ENCODE results near the gene PUM2. TPM values are rescaled to one million over a fixed set of nuclear protein-coding genes. Genes with fewer than 3 reads are reported as not detected.

Gene PUM2
- total and polyA plus RNA-seq, 2 donors from 2014 or later, result 22.0 to 94.3 TPM

DNA sequence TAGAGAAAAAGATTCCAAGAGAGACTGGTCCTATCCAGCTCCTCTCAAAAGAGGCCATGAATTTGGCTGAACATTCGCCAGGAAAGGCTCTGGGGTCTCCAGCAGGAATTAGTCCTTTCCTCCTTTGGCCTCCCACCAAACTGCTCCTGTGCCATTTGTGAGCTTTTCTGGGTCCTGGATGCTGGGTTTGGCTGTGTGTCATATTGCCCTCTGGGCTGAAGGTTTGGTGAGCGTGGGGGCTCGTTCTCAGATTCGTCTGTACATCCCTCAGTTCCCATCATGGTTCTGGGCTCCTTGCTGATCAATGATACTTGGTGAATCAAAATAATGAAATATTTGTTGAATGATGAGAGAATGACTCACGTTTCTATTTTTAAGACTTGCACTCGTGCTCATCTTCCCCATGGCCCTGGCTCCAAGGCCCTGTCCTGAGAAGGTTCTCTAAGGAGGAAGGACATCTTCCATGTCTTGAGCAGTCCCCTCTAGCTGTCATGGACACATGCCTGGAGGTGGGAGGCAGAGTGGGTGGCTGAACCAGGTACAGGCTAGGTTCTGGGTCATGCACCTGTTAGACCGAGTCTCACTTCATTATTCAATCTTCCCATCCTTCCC is 48.4 kb upstream of the PUM2 start:
- DNase-seq, result no peak
- FAIRE-seq, result no peak
- H3K36me3 ChIP-seq (ENCODE audit: control insufficient read depth in 2 of 3, insufficient read depth in 3 of 3, low read length in 3 of 3), result no peaks in the 10 kb centered on the region
- no peaks in the 10 kb centered on the region for H3K27me3 ChIP-seq (ENCODE audit: control insufficient read depth, insufficient read depth, low read length)
- no peak overlapping the region for H3K27ac ChIP-seq (ENCODE audit: low read depth in 2 of 2, low read length in 2 of 2)
- no peak overlapping the region for H3K4me3 ChIP-seq (ENCODE audit: low read length in 3 of 3)
- intact Hi-C loops (cut with DNase I), result no loop called here
- no peak overlapping the region for H3K9ac ChIP-seq (ENCODE audit: low read length in 3 of 3)
- TF ChIP-seq, protein P1, sequence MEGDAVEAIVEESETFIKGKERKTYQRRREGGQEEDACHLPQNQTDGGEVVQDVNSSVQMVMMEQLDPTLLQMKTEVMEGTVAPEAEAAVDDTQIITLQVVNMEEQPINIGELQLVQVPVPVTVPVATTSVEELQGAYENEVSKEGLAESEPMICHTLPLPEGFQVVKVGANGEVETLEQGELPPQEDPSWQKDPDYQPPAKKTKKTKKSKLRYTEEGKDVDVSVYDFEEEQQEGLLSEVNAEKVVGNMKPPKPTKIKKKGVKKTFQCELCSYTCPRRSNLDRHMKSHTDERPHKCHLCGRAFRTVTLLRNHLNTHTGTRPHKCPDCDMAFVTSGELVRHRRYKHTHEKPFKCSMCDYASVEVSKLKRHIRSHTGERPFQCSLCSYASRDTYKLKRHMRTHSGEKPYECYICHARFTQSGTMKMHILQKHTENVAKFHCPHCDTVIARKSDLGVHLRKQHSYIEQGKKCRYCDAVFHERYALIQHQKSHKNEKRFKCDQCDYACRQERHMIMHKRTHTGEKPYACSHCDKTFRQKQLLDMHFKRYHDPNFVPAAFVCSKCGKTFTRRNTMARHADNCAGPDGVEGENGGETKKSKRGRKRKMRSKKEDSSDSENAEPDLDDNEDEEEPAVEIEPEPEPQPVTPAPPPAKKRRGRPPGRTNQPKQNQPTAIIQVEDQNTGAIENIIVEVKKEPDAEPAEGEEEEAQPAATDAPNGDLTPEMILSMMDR (IDR thresholded peaks at IDR 0.05; ENCODE audit: borderline replicate concordance, extremely low read depth, insufficient read depth), result no peak
- H3K4me1 ChIP-seq (ENCODE audit: control insufficient read depth in 2 of 3, insufficient read depth in 2 of 3, low read depth in 1 of 3, low read length in 3 of 3), result no peaks in the 10 kb centered on the region
- no peaks in the 10 kb centered on the region for H3K9me3 ChIP-seq (ENCODE audit: control insufficient read depth in 2 of 3, insufficient read depth in 1 of 3, low read length in 3 of 3)

DNA sequence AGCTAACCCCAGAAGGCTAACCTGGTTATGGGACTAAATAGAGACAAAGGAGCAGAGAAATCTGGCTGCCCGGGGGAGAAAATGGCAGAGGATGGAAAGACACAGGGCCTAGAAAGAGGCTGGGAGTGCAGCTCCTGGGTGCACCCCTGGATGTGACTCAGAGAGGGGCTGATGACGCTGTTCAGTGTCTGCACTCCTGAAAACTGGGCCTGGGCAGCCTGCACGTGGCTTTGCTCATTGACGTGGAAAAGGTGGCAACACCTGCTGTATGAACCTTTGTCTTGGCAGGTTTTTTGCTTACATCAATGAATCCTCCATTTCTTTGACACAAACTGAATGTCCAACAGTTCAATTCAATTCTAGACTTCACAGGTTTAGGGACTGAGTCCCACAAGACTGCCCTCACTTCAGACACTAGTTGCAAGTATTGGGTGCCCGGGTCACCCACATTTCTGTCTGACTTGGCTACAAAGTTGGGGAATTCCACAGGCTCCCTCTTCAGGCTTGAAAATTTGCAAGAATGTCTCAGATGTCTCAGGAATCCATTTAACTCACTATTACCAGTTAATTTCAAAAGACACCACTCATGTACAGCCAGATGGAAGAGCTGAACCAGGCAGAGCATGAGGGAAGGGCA is 47.3 kb upstream of the PUM2 start:
- TF ChIP-seq, protein P1 (IDR thresholded peaks at IDR 0.05; ENCODE audit: borderline replicate concordance, extremely low read depth, insufficient read depth), result no peak
- Histone ChIP-seq H3K4me3 (ENCODE audit: low read length in 3 of 3) (no peak overlapping the region), H3K9ac (ENCODE audit: low read length in 3 of 3) (no peak overlapping the region), H3K27ac (ENCODE audit: low read depth in 2 of 2, low read length in 2 of 2) (no peak overlapping the region), H3K27me3 (ENCODE audit: control insufficient read depth, insufficient read depth, low read length) (no peaks in the 10 kb centered on the region), H3K4me1 (ENCODE audit: control insufficient read depth in 2 of 3, insufficient read depth in 2 of 3, low read depth in 1 of 3, low read length in 3 of 3) (no peaks in the 10 kb centered on the region), H3K9me3 (ENCODE audit: control insufficient read depth in 2 of 3, insufficient read depth in 1 of 3, low read length in 3 of 3) (no peaks in the 10 kb centered on the region), H3K36me3 (ENCODE audit: control insufficient read depth in 2 of 3, insufficient read depth in 3 of 3, low read length in 3 of 3) (no peaks in the 10 kb centered on the region)
- DNase-seq (no peak), FAIRE-seq (no peak)
- intact Hi-C loops (cut with DNase I), result no loop called here

DNA sequence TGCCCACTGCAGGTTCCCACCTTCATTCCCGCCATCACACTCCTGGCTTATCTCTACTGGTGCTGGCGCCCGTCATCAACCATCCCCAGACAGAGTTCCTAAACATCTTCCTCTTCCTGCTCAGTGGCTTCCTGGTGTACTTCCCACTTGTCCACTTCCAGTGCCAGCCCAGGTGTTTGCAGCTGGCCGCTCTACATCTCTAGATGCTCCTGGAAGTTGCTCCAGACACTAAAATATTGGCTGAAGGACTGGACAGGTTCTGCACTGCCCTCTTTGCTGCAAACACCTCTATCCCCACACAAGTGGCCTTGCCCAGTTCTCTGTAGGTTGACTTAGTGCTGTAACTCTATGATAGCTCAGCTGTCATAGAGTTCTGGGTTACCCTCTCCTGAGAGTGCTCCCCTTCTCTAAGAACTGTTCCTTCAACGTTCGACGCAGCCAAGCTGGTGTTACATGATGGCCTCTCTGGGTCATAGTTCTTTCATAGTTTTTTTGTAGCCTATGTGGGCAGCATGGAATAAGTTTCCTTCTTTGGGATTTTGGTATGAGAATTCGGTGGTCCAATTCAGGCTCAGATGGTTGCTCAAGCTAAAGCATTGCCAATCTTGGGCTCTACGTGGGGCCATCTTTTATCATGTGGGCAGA is 45.8 kb upstream of the PUM2 start:
- Histone ChIP-seq H3K27ac (ENCODE audit: low read depth in 2 of 2, low read length in 2 of 2) (no peak overlapping the region), H3K9ac (ENCODE audit: low read length in 3 of 3) (no peak overlapping the region), H3K9me3 (ENCODE audit: control insufficient read depth in 2 of 3, insufficient read depth in 1 of 3, low read length in 3 of 3) (no peaks in the 10 kb centered on the region), H3K36me3 (ENCODE audit: control insufficient read depth in 2 of 3, insufficient read depth in 3 of 3, low read length in 3 of 3) (no peaks in the 10 kb centered on the region), H3K4me1 (ENCODE audit: control insufficient read depth in 2 of 3, insufficient read depth in 2 of 3, low read depth in 1 of 3, low read length in 3 of 3) (no peaks in the 10 kb centered on the region), H3K4me3 (ENCODE audit: low read length in 3 of 3) (no peak overlapping the region), H3K27me3 (ENCODE audit: control insufficient read depth, insufficient read depth, low read length) (no peaks in the 10 kb centered on the region)
- intact Hi-C loops (cut with DNase I), result no loop called here
- FAIRE-seq (no peak), DNase-seq (no peak)
- TF ChIP-seq, protein P1 (IDR thresholded peaks at IDR 0.05; ENCODE audit: borderline replicate concordance, extremely low read depth, insufficient read depth), result no peak
